H1 (cell line): ENCODE measurements around the gene LDLRAD4. TPM values are rescaled to one million over a fixed set of nuclear protein-coding genes. Genes with fewer than 3 reads are reported as not detected.

ENCODE experiments used
- CTCF ChIA-PET: fragments of 300-600 bp; sonication (Branson Sonifier 250); formaldehyde crosslinking; loops from one replicate; lab custom pipeline; 2021; ENCODE audit not compliant: partially characterized antibody; lab: Charles Lee
- POLR2A ChIA-PET: fragments of 300-600 bp; sonication (Branson Sonifier 250); formaldehyde crosslinking; loops from one replicate; lab custom pipeline; 2021; ENCODE audit warnings: inconsistent platforms; ENCODE audit not compliant: partially characterized antibody; lab: Charles Lee
- DNase-seq, 2 experiments: peaks; one replicate each; pipeline versions ENCODE4 v3.0.0 to v3.0.0-alpha.2; 2010 to 2022; ENCODE audit warnings: low spot score in 2 of 2, low read depth in 1 of 2, mixed read lengths in 1 of 2
- FAIRE-seq: peaks from 2 replicates; lab custom pipeline; 2011; peaks lifted over from hg19 to GRCh38; lab: Jason Lieb, UNC
- H2AFZ ChIP-seq: 2 replicates; pipeline ENCODE4 v1.8.1; 2012; ENCODE audit warnings: low read length, inconsistent platforms
- H2AK5ac ChIP-seq: 2 replicates; pipeline ENCODE4 v1.6.1; 2013; ENCODE audit warnings: low read depth, low read length
- H2BK120ac ChIP-seq: replicated peaks from 2 replicates; pipeline ENCODE3; 2013; ENCODE audit warnings: low read depth, low read length, inconsistent platforms
- H2BK12ac ChIP-seq: 2 replicates; pipeline ENCODE4 v1.6.1; 2013; ENCODE audit warnings: low read depth, low read length
- H2BK15ac ChIP-seq: 2 replicates; pipeline ENCODE4 v1.6.1; 2013; ENCODE audit warnings: low read length
- H2BK20ac ChIP-seq: 2 replicates; pipeline ENCODE4 v1.6.1; 2013; ENCODE audit warnings: low read length
- H2BK5ac ChIP-seq: 2 replicates; pipeline ENCODE4 v1.6.1; 2013; ENCODE audit warnings: low read depth, low read length
- H3K14ac ChIP-seq: 2 replicates; pipeline ENCODE4 v1.6.1; 2013; ENCODE audit warnings: inconsistent platforms; ENCODE audit not compliant: insufficient read length
- H3K18ac ChIP-seq: 2 replicates; pipeline ENCODE4 v1.6.1; 2013; ENCODE audit warnings: low read length; ENCODE audit errors: extremely low read depth
- H3K23ac ChIP-seq: 2 replicates; pipeline ENCODE4 v1.6.1; 2013; ENCODE audit warnings: inconsistent platforms; ENCODE audit not compliant: insufficient read length
- H3K23me2 ChIP-seq: 2 replicates; pipeline ENCODE4 v1.6.1; 2013; ENCODE audit warnings: low read depth, low read length
- H3K27ac ChIP-seq: 2 replicates; pipeline ENCODE4 v1.6.1; 2011; ENCODE audit warnings: low read depth, low read length, inconsistent platforms
- H3K27me3 ChIP-seq, 4 experiments: replicated peaks in 1 of 4; 1 replicate in 1 of 4; 2 replicates in 3 of 4; pipeline versions ENCODE4 v1.6.1 to v1.8.1; 2011 to 2013; ENCODE audit warnings: low read length in 3 of 4, mild to moderate bottlenecking in 3 of 4, inconsistent platforms in 2 of 4, mixed read lengths in 2 of 4, moderate library complexity in 1 of 4; ENCODE audit not compliant: control insufficient read depth in 3 of 4, insufficient read depth in 3 of 4; ENCODE audit errors: extremely low read depth in 1 of 4
- H3K36me3 ChIP-seq, 4 experiments: 2 replicates each; pipeline versions ENCODE4 v1.6.1 to v1.8.1; 2011 to 2013; ENCODE audit warnings: mild to moderate bottlenecking in 4 of 4, low read length in 3 of 4, moderate library complexity in 2 of 4, control low read depth in 1 of 4, inconsistent platforms in 1 of 4; ENCODE audit not compliant: insufficient read depth in 4 of 4, control insufficient read depth in 2 of 4
- H3K4ac ChIP-seq: replicated peaks from 2 replicates; pipeline ENCODE3; 2013; ENCODE audit warnings: low read length, low read depth, mixed read lengths, inconsistent platforms; ENCODE audit not compliant: insufficient read length
- H3K4me1 ChIP-seq, 4 experiments: replicated peaks in 1 of 4; 1 replicate in 1 of 4; 2 replicates in 3 of 4; pipeline versions ENCODE4 v1.6.1 to v1.8.1; 2011 to 2013; ENCODE audit warnings: low read length in 3 of 4, inconsistent platforms in 2 of 4, mixed read lengths in 1 of 4; ENCODE audit not compliant: insufficient read depth in 4 of 4, control insufficient read depth in 3 of 4
- H3K4me2 ChIP-seq, 2 experiments: 2 replicates each; pipeline versions ENCODE4 v1.6.1 to v1.8.1; 2011 to 2013; ENCODE audit warnings: low read depth in 2 of 2, low read length in 2 of 2, control low read depth in 1 of 2, inconsistent platforms in 1 of 2, mild to moderate bottlenecking in 1 of 2; ENCODE audit not compliant: insufficient read depth in 1 of 2
- H3K4me3 ChIP-seq, 4 experiments: fragments of 200-600, 300-600 bp in 1 of 4; sonication (generic), shearing (Covaris generic), sonication (Bioruptor Twin) in 1 of 4; 2 replicates each; pipeline versions ENCODE4 v1.5.1 to v1.8.1; 2011 to 2016; ENCODE audit warnings: low read length in 4 of 4, low read depth in 3 of 4, control low read depth in 2 of 4, inconsistent platforms in 2 of 4, mild to moderate bottlenecking in 2 of 4, mixed read lengths in 1 of 4, moderate library complexity in 1 of 4; ENCODE audit not compliant: insufficient read depth in 2 of 4; ENCODE audit errors: extremely low read depth in 1 of 4
- H3K56ac ChIP-seq: replicated peaks from 2 replicates; pipeline ENCODE3; 2013; ENCODE audit warnings: low read depth, mild to moderate bottlenecking, mixed read lengths, low read length, inconsistent platforms; ENCODE audit not compliant: insufficient read length
- H3K79me1 ChIP-seq: 2 replicates; pipeline ENCODE4 v1.6.1; 2013; ENCODE audit warnings: low read depth, low read length, control low read depth
- H3K79me2 ChIP-seq, 2 experiments: 2 replicates each; pipeline versions ENCODE4 v1.6.1 to v1.8.1; 2012 to 2013; ENCODE audit warnings: low read length in 2 of 2, mild to moderate bottlenecking in 2 of 2, inconsistent platforms in 1 of 2; ENCODE audit not compliant: insufficient read depth in 2 of 2, control insufficient read depth in 1 of 2
- H3K9ac ChIP-seq, 4 experiments: replicated peaks in 1 of 4; 1 replicate in 1 of 4; 2 replicates in 3 of 4; pipeline versions ENCODE4 v1.6.1 to v1.8.1; 2011 to 2013; ENCODE audit warnings: low read depth in 3 of 4, low read length in 3 of 4, control low read depth in 2 of 4, mild to moderate bottlenecking in 2 of 4, moderate library complexity in 2 of 4, inconsistent platforms in 1 of 4; ENCODE audit errors: extremely low read depth in 1 of 4
- H3K9me3 ChIP-seq, 2 experiments: 2 replicates each; pipeline versions ENCODE4 v1.6.1 to v1.8.1; 2012 to 2013; ENCODE audit warnings: mild to moderate bottlenecking in 2 of 2, moderate library complexity in 2 of 2, control low read depth in 1 of 2, inconsistent platforms in 1 of 2, low read depth in 1 of 2, low read length in 1 of 2, mixed read lengths in 1 of 2; ENCODE audit not compliant: insufficient read depth in 2 of 2
- H4K20me1 ChIP-seq, 2 experiments: replicated peaks in 1 of 2; 2 replicates each; pipeline versions ENCODE3 to v1.8.1; 2011 to 2013; ENCODE audit warnings: inconsistent platforms in 2 of 2, low read length in 2 of 2, mild to moderate bottlenecking in 1 of 2; ENCODE audit not compliant: insufficient read depth in 2 of 2, control insufficient read depth in 1 of 2
- H4K5ac ChIP-seq: 2 replicates; pipeline ENCODE4 v1.6.1; 2013; ENCODE audit warnings: low read length, low read depth, mixed read lengths, inconsistent platforms; ENCODE audit not compliant: insufficient read length
- H4K8ac ChIP-seq: 2 replicates; pipeline ENCODE4 v1.8.0; 2013; ENCODE audit warnings: mild to moderate bottlenecking, moderate library complexity, low read length, inconsistent platforms; ENCODE audit not compliant: insufficient read depth; ENCODE audit errors: extremely low read depth
- H4K91ac ChIP-seq: replicated peaks from 2 replicates; pipeline ENCODE3; 2013; ENCODE audit warnings: low read length, mixed read lengths, inconsistent platforms; ENCODE audit not compliant: insufficient read length
- ASH2L ChIP-seq: fragments of 200-600, 300-600 bp; sonication (generic); IDR thresholded peaks from one replicate; pipeline ENCODE4 v1.7.1; 2017; ENCODE audit warnings: low read length
- BACH1 ChIP-seq: IDR thresholded peaks from 2 replicates; pipeline ENCODE4 v1.6.1; 2012; ENCODE audit warnings: low read length, improper control_type of control experiment
- BCL11A ChIP-seq, 2 experiments: IDR thresholded peaks; one replicate each; pipeline ENCODE4 v1.6.1; 2011; ENCODE audit warnings: low read depth in 2 of 2, low read length in 2 of 2, mild to moderate bottlenecking in 2 of 2
- CBX8 ChIP-seq: fragments of 300-800, 300-1000 bp; sonication (generic); IDR thresholded peaks from 2 replicates; pipeline ENCODE4 v1.7.1; 2016; ENCODE audit warnings: low read depth, low read length, borderline replicate concordance
- CREB1 ChIP-seq: IDR thresholded peaks from 2 replicates; pipeline ENCODE4 v1.6.1; 2012; ENCODE audit warnings: inconsistent platforms
- EP300 ChIP-seq, 2 experiments: IDR thresholded peaks; 1 replicate in 1 of 2; 2 replicates in 1 of 2; pipeline ENCODE4 v1.6.1; 2011 to 2012; ENCODE audit warnings: low read depth in 2 of 2, low read length in 2 of 2, mild to moderate bottlenecking in 2 of 2, borderline replicate concordance in 1 of 2, inconsistent platforms in 1 of 2, moderate library complexity in 1 of 2
- GTF2F1 ChIP-seq: IDR thresholded peaks from 2 replicates; pipeline ENCODE4 v1.6.1; 2012; ENCODE audit warnings: low read depth, low read length, improper control_type of control experiment, borderline replicate concordance
- NANOG ChIP-seq: IDR thresholded peaks from 2 replicates; pipeline ENCODE4 v1.6.1; 2011; ENCODE audit warnings: low read length, low read depth, mild to moderate bottlenecking, inconsistent platforms; ENCODE audit not compliant: insufficient read depth, poor library complexity, severe bottlenecking
- NRF1 ChIP-seq: IDR thresholded peaks from 2 replicates; pipeline ENCODE4 v1.6.1; 2011; ENCODE audit warnings: mild to moderate bottlenecking, low read depth, low read length, improper control_type of control experiment
- RNF2 ChIP-seq: fragments of 200-900, 300-1000 bp; sonication (generic); IDR thresholded peaks from 2 replicates; pipeline ENCODE4 v1.7.1; 2016; ENCODE audit warnings: borderline replicate concordance, low read depth, mild to moderate bottlenecking, antibody characterized with exemption, low read length; ENCODE audit not compliant: poor library complexity, severe bottlenecking; ENCODE audit errors: missing control alignments
- SP4 ChIP-seq: IDR thresholded peaks from 2 replicates; pipeline ENCODE4 v1.6.1; 2012; ENCODE audit warnings: low read length, inconsistent platforms
- SRF ChIP-seq: IDR thresholded peaks from 2 replicates; pipeline ENCODE4 v1.6.1; 2011; ENCODE audit warnings: mild to moderate bottlenecking, low read depth, low read length, moderate library complexity
- WGBS, 2 experiments: shearing (Covaris generic) in 1 of 2; methylation state at CpG; one replicate each; pipeline versions ENCODE4 v1.1.6 to v1.1.7; 2013 to 2015; ENCODE audit warnings: low lambda C conversion rate in 2 of 2, mixed read lengths in 2 of 2, inconsistent platforms in 1 of 2, low coverage in 1 of 2, missing lambda C conversion rate in 1 of 2; ENCODE audit not compliant: insufficient replicate concordance in 2 of 2, insufficient coverage in 1 of 2, insufficient read length in 1 of 2; ENCODE audit errors: extremely low coverage in 1 of 2, missing lambda C conversion rate in 1 of 2; 5-methylcytosine and 5-hydroxymethylcytosine counted together
- polyA plus RNA-seq, 7 experiments: library from polyadenylated mRNA; depleted of rRNA in 3 of 7; stranded (reverse) in 5 of 7; unstranded in 2 of 7; fragments of >200 nt in 5 of 7; fragments of 200-250 nt in 2 of 7; gene quantifications; 1 replicate in 5 of 7; 2 replicates in 1 of 7; 4 replicates in 1 of 7; pipeline versions ENCODE4 v1.2.1 to v1.2.3, GENCODE V29; 2011 to 2013; ENCODE audit warnings: missing spikeins in 2 of 7, mixed read lengths in 2 of 7
- total RNA-seq: library from RNA; stranded (reverse); fragmentation: NEBNext Ultra II Directional; extraction: Animal tissue kit (Norgen Biotek cat#: 25700); gene quantifications from 2 replicates; pipeline ENCODE4 v1.2.1, GENCODE V29; 2021

Gene LDLRAD4
- total and polyA plus RNA-seq, 2 of the 8 experiments (the other 6 are each of a cell fraction or from before 2014, with no cell fraction given), result 0.77 to 1.4 TPM

DNA sequence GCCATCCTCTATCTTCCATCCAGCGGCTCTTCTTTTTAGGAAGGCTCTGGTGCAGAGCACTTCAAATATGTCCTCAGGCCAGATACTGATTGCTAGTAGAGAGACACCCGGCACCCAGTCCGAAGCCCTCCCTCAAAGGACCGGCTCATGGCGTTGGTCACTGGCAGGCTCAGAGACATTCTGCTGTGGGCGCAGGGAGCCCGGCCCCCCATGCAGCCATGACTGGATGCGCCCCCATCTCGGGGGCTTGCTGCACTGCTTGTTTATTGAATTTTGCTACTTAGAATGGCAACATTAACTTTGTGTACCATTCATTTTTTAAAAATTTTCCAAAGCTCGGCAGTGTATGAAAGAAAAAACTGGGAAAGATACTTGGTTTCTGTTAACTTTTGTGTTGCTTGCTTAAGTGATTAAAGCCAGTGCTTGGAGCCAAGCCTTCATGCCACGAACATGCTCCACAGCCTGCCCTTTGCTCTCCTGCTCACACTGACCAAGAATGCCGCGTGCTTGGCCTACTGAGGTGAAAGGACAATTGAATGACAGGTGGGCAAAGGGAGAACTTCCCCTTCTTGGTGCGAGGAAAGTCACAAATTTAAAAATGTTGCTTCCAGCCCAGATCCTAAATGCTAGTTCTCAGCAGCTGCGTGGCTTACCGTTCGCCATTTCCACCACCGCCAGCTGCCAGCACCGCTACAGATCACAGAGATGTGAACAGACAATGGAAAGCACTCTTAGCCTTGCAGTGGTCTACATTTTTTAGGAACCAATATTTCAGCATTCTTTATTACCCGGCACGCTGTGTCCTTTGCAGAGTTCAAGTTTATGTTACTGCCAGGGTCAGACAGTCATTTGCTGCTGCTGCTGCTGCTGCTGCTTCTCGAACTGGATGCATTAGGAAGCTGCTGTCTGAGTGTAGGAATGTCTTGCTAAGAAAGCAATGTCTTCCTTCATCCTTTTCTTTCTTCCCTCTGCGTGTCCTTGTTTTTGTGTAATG, 431.1 kb downstream of the LDLRAD4 start:
- Histone ChIP-seq H3K79me1 (no peaks in the 10 kb centered on the region), H3K27ac (no peak overlapping the region), H4K91ac (no peak overlapping the region), H2BK20ac (no peak overlapping the region), H2BK12ac (no peak overlapping the region), H3K14ac (no peak overlapping the region), H2BK15ac (no peak overlapping the region), H3K36me3 (no peaks in the 10 kb centered on the region), H4K5ac (no peak overlapping the region), H3K9me3 (no peaks in the 10 kb centered on the region), H3K4me1 (no peaks in the 10 kb centered on the region; a peak in 2 of 7 replicates), H3K56ac (no peak overlapping the region), H2AK5ac (no peak overlapping the region), H2AFZ (no peak overlapping the region), H4K8ac (no peak overlapping the region), H3K18ac (no peak overlapping the region), H3K9ac (no peak overlapping the region), H3K79me2 (no peaks in the 10 kb centered on the region), H3K4ac (no peak overlapping the region), H3K4me3 (no peak overlapping the region), H4K20me1 (no peaks in the 10 kb centered on the region), H2BK5ac (no peak overlapping the region), H3K23ac (no peak overlapping the region), H3K27me3 (no peaks in the 10 kb centered on the region), H3K23me2 (no peaks in the 10 kb centered on the region), H3K4me2 (no peak overlapping the region), H2BK120ac (no peak overlapping the region)
- FAIRE-seq (no peak), DNase-seq (no peak)
- TF ChIP-seq GTF2F1 (no peak), BCL11A (IDR thresholded peaks at IDR 0.05; ENCODE audit: low read depth in 2 of 2, low read length in 2 of 2) (no peak), EP300 (IDR thresholded peaks at IDR 0.05; ENCODE audit: borderline replicate concordance in 1 of 2, low read depth in 2 of 2, low read length in 2 of 2) (no peak), NANOG (no peak), RNF2 (no peak), CBX8 (no peak), NRF1 (no peak), SP4 (no peak), CREB1 (no peak), BACH1 (no peak), ASH2L (no peak), SRF (no peak)
- WGBS, 2 experiments, result 92% methylated on average over 23 of the region's 23 CpGs; no CpG with 5 or more reads in 1 of the 2 experiments
- POLR2A ChIA-PET, result no interaction called here
- CTCF ChIA-PET, result no interaction called here
